Testis (tissue), 3 donors: ENCODE results near the gene SELENOM. TPM values are rescaled to one million over a fixed set of nuclear protein-coding genes. Genes with fewer than 3 reads are reported as not detected.

Source experiments
- DNase-seq: peaks from one replicate; pipeline ENCODE4 v3.0.0-alpha.2; 2019
- H3K27ac ChIP-seq, 2 donors: fragments of 200-600 bp; sonication (generic); one replicate each; pipeline ENCODE4 v1.5.1; 2019
- H3K27me3 ChIP-seq: fragments of 200-600 bp; sonication (generic); one replicate; pipeline ENCODE4 v1.5.1; 2019
- H3K36me3 ChIP-seq: fragments of 200-600 bp; sonication (generic); one replicate; pipeline ENCODE4 v1.5.1; 2017; ENCODE audit warnings: low read depth; ENCODE audit errors: missing control alignments
- H3K4me1 ChIP-seq: fragments of 200-600 bp; sonication (generic); one replicate; pipeline ENCODE4 v1.5.1; 2019
- H3K4me3 ChIP-seq, 2 donors: fragments of 200-600 bp; sonication (generic); one replicate each; pipeline ENCODE4 v1.5.1; 2017 to 2019
- H3K9me3 ChIP-seq: fragments of 200-600 bp; sonication (generic); one replicate; pipeline ENCODE4 v1.5.1; 2017
- POLR2A ChIP-seq: fragments of 450-650 bp; IDR thresholded peaks from one replicate; pipeline ENCODE4 v1.6.1; 2017; ENCODE audit warnings: antibody characterized with exemption, mild to moderate bottlenecking, moderate library complexity
- WGBS, 2 donors: methylation state at CpG; one replicate each; pipeline ENCODE4 v1.1.5; 2018; 5-methylcytosine and 5-hydroxymethylcytosine counted together
- intact Hi-C: fragments of 100-400 bp; cut with DNase I; formaldehyde crosslinking; loops from one replicate; pipeline ENCODE4 v1.15.1; 2023; ENCODE audit warnings: low total_unique reads
- polyA plus RNA-seq: library from polyadenylated mRNA; stranded (reverse); fragments of 350-450 nt; fragmentation: Illumina TruSeq; extraction: RNeasy Lipid Tissue Mini Kit (QIAGEN cat#74804); gene quantifications from one replicate; pipeline ENCODE4 v1.2.3, GENCODE V29; 2014; ENCODE audit warnings: low read depth, low replicate concordance; ENCODE audit not compliant: insufficient read depth
- total RNA-seq, 2 donors: library from RNA; depleted of rRNA; stranded (reverse); fragments of >200 nt; gene quantifications; one replicate each; pipeline ENCODE4 v1.2.3, GENCODE V29; 2016
- TF ChIP-seq, protein P1 (sequence below), 3 experiments: fragments of 450-650 bp in 2 of 3; fragments of 200-600 bp in 1 of 3; sonication (generic) in 1 of 3; IDR thresholded peaks; one replicate each; pipeline ENCODE4 v1.5.1; 2016 to 2019; ENCODE audit warnings: antibody characterized with exemption in 3 of 3, mild to moderate bottlenecking in 2 of 3, moderate library complexity in 1 of 3

SELENOM gene
- total and polyA plus RNA-seq, 3 donors from 2014 or later = 77.4 to 102 (median 82.8) TPM

DNA sequence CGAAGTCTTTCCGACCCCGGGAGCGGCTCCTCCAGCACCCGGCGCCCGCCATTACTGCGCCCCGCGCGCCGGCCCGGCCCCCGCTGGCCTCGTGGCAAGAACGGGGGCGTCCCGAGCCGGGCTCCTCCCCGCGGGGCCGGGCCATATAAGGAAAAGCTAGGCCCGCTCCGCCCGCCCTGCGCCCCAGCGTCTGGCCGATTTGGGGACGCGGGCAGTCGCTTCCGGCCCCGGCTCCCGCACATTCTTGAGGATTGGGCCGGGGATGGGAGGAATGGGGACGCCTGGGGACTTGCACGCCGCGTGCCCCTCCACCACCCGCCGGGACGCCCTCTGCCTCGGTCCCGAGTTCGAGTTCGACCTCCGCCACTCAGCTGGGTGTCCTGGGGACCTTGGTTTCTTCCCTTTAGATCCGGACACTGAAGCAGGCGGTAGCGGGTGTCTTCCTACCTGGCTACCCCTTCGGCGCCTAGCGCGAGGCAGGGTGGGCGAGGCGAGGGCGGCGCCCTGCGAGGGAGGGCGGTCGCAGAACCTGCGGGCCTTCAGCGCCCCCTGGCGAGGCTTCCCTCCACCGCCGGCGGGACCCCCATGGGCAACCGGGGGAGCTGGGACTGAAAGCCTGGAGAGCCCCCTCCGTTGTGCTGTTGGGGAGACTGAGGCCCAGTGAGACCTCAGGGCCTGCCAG, 22.4 kb downstream of the SELENOM start:
- 0 to 1% methylated on average over 1 to 66 of the region's 69 CpGs for WGBS, 2 donors
- peak overlapping the region; percentile 86 to 90 for H3K27ac ChIP-seq

DNA sequence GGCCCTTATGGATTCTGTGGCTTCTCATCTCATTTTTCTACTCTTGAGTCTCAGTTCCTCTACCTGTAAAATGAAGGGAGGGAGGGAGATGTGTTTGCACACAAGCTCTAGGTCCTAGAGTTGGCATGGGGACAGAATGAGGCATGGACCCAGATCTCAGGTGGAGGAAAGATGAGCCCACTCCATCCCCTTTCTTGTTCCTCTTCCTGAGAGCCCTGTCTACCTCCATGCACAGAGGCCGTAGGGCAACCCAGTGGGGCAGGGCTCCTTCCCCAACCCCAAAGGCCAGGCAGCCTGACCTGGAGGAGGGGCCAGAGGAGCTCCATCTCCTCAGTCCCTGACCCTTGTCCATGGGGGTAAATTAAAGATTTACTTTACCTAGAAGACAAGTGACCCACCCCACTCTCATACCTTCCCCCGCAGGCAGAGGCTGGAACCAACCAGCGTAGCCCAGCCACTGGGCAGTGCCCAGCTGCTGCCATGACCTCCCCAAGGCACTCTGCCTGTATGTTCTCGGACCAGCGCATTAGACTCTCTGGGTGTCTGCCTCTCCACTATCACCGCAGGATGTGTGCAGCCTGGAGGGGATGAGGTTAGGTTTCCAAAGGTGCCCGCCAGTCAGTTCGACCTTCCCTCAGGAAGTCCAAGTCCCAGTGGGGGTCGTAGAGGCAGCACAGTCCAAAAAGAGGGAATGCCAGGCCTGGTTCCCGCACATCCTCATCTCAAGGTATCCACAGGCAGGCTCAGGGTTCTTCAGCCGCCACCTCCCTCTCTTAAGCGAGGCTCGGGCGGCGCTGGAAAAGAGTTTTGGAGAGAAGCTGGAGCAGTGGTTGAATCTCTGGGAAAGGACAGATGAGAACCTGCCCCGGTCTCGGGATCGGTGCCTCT, 23.2 kb downstream of the SELENOM start:
- 16 to 23% methylated on average over 9 to 18 of the region's 18 CpGs for WGBS, 2 donors

More for the DNA sequence above, 22.4 kb downstream of the SELENOM start:
- peak; percentile 93 for DNase-seq
- Histone ChIP-seq H3K9me3 (no peaks in the 10 kb centered on the region), H3K27me3 (no peaks in the 10 kb centered on the region), H3K36me3 (no peaks in the 10 kb centered on the region), H3K4me3 (peak overlapping the region; percentile 58 to 90), H3K4me1 (peaks cover 36% of the 10 kb centered on the region)
- intact Hi-C loops = loop anchor here (5.0 kb wide), 1 partner anchor 138 kb away; no protein-coding TSS in a partner anchor
- TF ChIP-seq POLR2A = no peak
- TF ChIP-seq, protein P1, sequence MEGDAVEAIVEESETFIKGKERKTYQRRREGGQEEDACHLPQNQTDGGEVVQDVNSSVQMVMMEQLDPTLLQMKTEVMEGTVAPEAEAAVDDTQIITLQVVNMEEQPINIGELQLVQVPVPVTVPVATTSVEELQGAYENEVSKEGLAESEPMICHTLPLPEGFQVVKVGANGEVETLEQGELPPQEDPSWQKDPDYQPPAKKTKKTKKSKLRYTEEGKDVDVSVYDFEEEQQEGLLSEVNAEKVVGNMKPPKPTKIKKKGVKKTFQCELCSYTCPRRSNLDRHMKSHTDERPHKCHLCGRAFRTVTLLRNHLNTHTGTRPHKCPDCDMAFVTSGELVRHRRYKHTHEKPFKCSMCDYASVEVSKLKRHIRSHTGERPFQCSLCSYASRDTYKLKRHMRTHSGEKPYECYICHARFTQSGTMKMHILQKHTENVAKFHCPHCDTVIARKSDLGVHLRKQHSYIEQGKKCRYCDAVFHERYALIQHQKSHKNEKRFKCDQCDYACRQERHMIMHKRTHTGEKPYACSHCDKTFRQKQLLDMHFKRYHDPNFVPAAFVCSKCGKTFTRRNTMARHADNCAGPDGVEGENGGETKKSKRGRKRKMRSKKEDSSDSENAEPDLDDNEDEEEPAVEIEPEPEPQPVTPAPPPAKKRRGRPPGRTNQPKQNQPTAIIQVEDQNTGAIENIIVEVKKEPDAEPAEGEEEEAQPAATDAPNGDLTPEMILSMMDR (IDR thresholded peaks at IDR 0.05) = peak; percentile 83 to 92 (median 83)

DNA sequence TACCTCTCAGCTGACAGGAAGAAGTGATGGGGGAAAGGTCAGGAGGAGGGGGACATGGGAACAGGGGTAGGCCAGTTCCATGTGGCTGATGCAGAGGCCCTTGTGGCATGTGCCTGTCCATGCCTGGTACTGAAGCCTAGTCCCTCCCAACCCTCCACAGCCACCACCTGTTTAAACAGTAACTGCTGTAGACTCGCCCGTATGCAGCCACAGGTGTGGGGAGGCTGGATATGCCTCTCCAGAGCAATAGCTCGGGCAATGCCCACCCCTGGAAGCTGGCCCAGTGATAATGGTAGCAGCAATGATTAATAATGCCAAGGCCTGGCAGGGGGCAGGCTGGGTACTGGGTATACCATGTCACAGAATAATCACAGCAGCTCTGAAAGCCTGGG, 24.0 kb downstream of the SELENOM start:
- no peak overlapping the region for H3K4me3 ChIP-seq
- peaks cover 36% of the 10 kb centered on the region for H3K4me1 ChIP-seq
- H3K9me3 ChIP-seq = no peaks in the 10 kb centered on the region
- H3K27me3 ChIP-seq = no peaks in the 10 kb centered on the region
- intact Hi-C loops = no loop called here
- H3K36me3 ChIP-seq = no peaks in the 10 kb centered on the region
- WGBS, 2 donors = 47 to 78% methylated on average over 3 of the region's 3 CpGs
- DNase-seq = no peak
- peak overlapping the region in 1 of 2 donors; percentile 90 for H3K27ac ChIP-seq
- TF ChIP-seq POLR2A = no peak
- TF ChIP-seq, protein P1 (IDR thresholded peaks at IDR 0.05) = no peak

More for the DNA sequence above, 23.2 kb downstream of the SELENOM start:
- Histone ChIP-seq H3K27me3 (no peaks in the 10 kb centered on the region), H3K9me3 (no peaks in the 10 kb centered on the region), H3K4me1 (peaks cover 36% of the 10 kb centered on the region), H3K27ac (peak overlapping the region; percentile 86 to 90), H3K4me3 (peak overlapping the region; percentile 58 to 90), H3K36me3 (no peaks in the 10 kb centered on the region)
- TF ChIP-seq, protein P1 (IDR thresholded peaks at IDR 0.05) = no peak
- no peak for TF ChIP-seq POLR2A
- DNase-seq = no peak
- intact Hi-C loops = no loop called here

DNA sequence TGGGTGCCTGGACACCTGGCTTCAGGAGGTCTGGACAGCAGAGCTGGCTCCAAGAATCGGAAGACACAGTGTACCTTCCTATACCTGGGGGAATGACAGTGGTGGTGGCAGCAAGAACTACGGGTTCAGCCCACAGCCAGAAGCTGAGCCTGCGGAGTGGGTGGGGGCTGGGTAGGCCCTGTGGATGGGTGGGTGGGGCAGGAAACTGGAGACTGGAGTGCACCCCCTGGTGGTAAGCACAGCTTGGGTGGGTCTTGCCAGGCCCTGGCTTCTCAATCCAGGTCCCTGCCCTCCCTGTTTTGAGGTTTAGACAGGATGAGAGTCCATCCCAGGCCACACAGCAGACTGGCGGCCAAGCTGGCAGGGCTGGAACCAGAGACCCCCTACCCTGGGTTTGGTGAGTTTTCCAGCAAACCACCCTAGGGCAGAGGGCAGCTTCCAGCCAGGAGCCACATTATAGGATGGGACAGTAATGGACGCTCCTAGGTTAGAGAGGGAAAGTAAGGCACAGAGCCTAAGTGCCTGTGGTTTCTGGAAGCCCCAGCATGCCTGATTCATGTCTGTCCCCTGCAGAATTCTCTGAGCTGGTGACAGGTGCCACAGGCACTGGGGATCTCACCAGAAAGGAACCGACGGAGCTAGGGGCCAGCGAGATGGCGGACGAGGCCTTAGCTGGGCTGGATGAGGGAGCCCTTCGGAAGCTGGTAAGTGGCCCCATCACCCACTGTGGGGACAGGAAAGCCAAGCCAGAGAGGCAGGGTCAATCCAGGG, 24.6 kb downstream of the SELENOM start:
- DNase-seq = peak; percentile 53
- no peak for TF ChIP-seq POLR2A
- TF ChIP-seq, protein P1 (IDR thresholded peaks at IDR 0.05) = peak; percentile 20 to 54 (median 29)
- Histone ChIP-seq H3K4me1 (peaks cover 36% of the 10 kb centered on the region), H3K4me3 (peak overlapping the region; percentile 71 to 79), H3K27ac (peak overlapping the region; percentile 67 to 90), H3K9me3 (no peaks in the 10 kb centered on the region), H3K27me3 (no peaks in the 10 kb centered on the region), H3K36me3 (no peaks in the 10 kb centered on the region)
- WGBS, 2 donors = 74 to 87% methylated on average over 9 to 11 of the region's 11 CpGs
- intact Hi-C loops = no loop called here
